Spleen (tissue), 7 donors: ENCODE measurements around the gene GADD45GIP1.

Experiments used
- CTCF ChIP-seq, 11 experiments: fragments of 200-600 bp in 7 of 11; fragments of 450-650 bp in 4 of 11; sonication (generic) in 4 of 11; IDR thresholded peaks in 8 of 11; conservative IDR thresholded peaks in 3 of 11; 1 replicate in 7 of 11; 2 replicates in 4 of 11; pipeline versions ENCODE4 v1.4.0 to v1.8.0; 2016 to 2021; ENCODE audit warnings: antibody characterized with exemption in 11 of 11, inconsistent platforms in 4 of 11, mild to moderate bottlenecking in 1 of 11
- POLR2AphosphoS5 ChIP-seq, 3 donors: sonication (generic); formaldehyde crosslinking; IDR thresholded peaks; one replicate each; pipeline ENCODE4 v1.5.1; 2017; ENCODE audit warnings: antibody characterized with exemption in 3 of 3
- donor health status: DM: no; HTN: no; CAD: no; lungs with moderate emphysema.
- donor health status: DM: no; HTN: no; CAD: no.
- donor health status: DM: no; HTN: no; CAD: no.

DNA sequence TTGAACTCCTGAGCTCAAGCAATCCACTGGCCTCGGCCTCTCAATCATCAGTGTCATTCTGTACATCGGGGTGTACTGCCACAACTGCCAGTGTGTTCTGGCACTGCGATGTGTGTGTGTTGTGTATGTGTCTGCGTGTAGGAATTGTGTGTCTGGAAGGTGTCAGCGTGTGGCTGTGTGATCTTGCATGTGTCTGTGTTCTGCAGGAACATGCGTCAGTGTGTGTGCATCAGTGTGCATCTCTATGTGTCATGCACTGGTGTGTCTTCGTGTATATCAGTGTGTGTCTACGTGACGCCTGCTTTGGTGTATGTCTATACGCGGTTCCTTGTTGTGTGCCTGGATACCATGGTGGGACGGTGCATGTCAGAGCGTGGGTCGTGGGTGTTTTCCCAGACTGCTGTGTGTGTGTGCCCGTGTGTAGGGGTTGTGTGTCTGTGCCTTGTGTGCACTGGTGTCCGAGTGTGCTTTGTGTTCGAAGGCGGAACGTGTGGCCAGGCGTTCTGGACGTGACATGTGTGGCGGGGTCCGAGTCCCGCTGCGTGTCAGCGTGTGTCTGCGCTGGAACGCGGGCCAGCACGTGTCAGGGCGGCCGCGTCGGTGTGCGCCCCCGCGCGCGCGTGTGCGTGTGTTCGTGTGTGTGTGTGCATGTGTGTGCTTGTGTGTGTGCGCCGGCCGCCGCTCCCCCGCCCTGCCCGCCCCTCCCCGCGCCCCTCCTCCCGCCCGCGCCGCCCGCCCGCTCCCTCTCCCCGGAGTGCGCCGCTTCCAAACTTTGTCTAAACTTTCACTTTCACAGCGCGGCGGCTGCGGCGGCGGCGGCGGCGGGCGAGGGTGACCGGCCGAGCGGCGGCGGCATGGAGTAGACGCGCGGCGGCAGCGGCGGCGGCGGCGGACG is 37.9 kb upstream of the GADD45GIP1 start, which contains the start of gene NFIX:
- TF ChIP-seq CTCF (IDR thresholded peaks at IDR 0.05 in 8 of 11, conservative IDR thresholded peaks at IDR 0.05 in 3 of 11) (peak in 1 of 11 experiments; percentile 9), POLR2AphosphoS5 (IDR thresholded peaks at IDR 0.05) (peak in 2 of 3 donors; percentile 60 to 61)
